A673 (cell line): ENCODE results near the gene MYLK.

ENCODE experiments used
- EZH2 ChIP-seq: fragments of 200-600 bp; sonication (generic); IDR thresholded peaks from 2 replicates; pipeline ENCODE4 v1.6.1; 2017; ENCODE audit warnings: borderline replicate concordance, low read depth, mild to moderate bottlenecking, mixed read lengths, antibody characterized with exemption, low read length; ENCODE audit not compliant: poor library complexity, severe bottlenecking
- TF ChIP-seq, protein P1 (sequence below): fragments of 300-800, 200-600 bp; sonication (generic); conservative IDR thresholded peaks from 2 replicates; pipeline ENCODE4 v1.5.1; 2017; ENCODE audit warnings: low read depth, mild to moderate bottlenecking, antibody characterized with exemption, low read length, moderate library complexity, mixed read lengths

DNA sequence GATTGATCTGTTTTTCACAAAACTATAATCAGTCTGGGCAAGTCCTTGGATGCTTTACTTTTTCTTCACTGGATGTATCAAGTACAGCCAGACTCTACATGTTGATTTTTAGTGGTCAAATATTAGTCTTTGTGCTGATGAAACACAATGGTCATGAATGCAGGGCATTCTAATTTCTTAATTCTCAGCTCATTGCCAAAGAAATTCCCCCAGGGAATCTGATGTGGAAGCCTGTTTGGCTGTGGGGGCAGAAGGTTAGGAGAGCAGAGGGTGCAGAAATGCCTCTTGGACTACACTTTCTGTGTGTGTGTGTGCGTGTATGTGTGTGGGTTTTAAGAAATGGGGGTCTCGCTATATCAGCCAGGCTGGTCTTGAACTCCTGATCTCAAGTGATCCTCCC, 250.6 kb downstream of the MYLK start:
- TF ChIP-seq, protein P1, sequence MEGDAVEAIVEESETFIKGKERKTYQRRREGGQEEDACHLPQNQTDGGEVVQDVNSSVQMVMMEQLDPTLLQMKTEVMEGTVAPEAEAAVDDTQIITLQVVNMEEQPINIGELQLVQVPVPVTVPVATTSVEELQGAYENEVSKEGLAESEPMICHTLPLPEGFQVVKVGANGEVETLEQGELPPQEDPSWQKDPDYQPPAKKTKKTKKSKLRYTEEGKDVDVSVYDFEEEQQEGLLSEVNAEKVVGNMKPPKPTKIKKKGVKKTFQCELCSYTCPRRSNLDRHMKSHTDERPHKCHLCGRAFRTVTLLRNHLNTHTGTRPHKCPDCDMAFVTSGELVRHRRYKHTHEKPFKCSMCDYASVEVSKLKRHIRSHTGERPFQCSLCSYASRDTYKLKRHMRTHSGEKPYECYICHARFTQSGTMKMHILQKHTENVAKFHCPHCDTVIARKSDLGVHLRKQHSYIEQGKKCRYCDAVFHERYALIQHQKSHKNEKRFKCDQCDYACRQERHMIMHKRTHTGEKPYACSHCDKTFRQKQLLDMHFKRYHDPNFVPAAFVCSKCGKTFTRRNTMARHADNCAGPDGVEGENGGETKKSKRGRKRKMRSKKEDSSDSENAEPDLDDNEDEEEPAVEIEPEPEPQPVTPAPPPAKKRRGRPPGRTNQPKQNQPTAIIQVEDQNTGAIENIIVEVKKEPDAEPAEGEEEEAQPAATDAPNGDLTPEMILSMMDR, result no peak
- no peak for TF ChIP-seq EZH2
